ENCODE results near the gene PCMT1.
"Not testable (repeated sequence)": the region's sequence is repeated elsewhere in the genome, so short reads cannot be mapped to it uniquely, and the experiment has no call there.

DNA sequence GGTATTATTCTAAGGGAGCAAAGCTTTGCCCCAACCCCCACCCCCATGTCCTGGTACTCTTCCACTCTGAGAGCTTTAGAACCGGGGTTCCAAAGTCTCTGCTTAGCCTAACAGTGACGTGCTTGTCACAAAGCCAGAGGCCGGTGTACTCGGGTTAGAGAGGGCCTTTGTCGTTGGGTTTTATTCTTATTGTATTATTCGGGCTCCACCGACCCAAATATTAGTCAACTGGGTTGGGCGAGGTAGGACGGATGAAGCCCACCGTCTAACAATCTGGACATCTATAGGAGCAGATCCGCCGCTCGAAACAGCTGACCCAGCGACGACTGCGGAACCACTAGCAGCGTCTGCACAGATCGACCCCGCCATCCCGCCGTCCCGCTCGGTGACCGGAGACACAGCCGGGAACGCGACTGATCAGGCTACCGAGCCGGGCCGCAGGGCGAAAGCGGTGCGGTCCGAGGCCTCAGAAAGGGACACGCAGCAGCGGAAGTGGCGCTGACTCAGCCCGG, 403 bp upstream of the PCMT1 start:
- not testable (repeated sequence) for TF ChIP-seq YY1 (IDR thresholded peaks at IDR 0.05; ENCODE audit: insufficient read depth, insufficient read length); SUZ12 (IDR thresholded peaks at IDR 0.05; ENCODE audit: extremely low read depth, insufficient read depth, insufficient read length)
